Measurements from ENCODE around the gene UBALD2.

DNA sequence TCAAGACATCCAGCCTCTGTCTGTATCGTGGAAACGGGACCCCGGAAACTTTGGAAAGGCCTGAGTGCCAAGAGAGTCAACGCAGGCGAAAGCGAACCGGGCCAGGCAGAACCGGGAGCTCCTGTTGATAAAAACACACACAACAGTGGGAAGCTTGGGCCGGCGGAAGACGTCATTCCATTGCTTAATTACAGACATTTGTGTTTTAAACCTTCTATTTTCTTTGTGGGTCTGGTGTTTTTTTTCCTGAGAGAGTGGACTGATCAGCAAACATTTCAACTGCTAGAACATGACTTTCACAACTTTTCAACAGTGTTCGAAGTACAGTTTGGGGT is 24.0 kb upstream of the UBALD2 start:
- no peak for TF ChIP-seq EP300 (IDR thresholded peaks at IDR 0.05; ENCODE audit: borderline replicate concordance in 1 of 2, low read depth in 2 of 2, low read length in 2 of 2)
- no peak for TF ChIP-seq TAF1 (IDR thresholded peaks at IDR 0.05; ENCODE audit: low read depth, low read length)
- TF ChIP-seq, protein P1, sequence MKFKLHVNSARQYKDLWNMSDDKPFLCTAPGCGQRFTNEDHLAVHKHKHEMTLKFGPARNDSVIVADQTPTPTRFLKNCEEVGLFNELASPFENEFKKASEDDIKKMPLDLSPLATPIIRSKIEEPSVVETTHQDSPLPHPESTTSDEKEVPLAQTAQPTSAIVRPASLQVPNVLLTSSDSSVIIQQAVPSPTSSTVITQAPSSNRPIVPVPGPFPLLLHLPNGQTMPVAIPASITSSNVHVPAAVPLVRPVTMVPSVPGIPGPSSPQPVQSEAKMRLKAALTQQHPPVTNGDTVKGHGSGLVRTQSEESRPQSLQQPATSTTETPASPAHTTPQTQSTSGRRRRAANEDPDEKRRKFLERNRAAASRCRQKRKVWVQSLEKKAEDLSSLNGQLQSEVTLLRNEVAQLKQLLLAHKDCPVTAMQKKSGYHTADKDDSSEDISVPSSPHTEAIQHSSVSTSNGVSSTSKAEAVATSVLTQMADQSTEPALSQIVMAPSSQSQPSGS (IDR thresholded peaks at IDR 0.05; ENCODE audit: low read length) = no peak
- no peak for TF ChIP-seq FOSL1 (IDR thresholded peaks at IDR 0.05; ENCODE audit: insufficient read depth, low read depth, low read length)
- TF ChIP-seq POLR2A (IDR thresholded peaks at IDR 0.05; ENCODE audit: control extremely low read depth in 1 of 2, low read depth in 2 of 2, low read length in 2 of 2) = no peak
- TF ChIP-seq, protein P2, sequence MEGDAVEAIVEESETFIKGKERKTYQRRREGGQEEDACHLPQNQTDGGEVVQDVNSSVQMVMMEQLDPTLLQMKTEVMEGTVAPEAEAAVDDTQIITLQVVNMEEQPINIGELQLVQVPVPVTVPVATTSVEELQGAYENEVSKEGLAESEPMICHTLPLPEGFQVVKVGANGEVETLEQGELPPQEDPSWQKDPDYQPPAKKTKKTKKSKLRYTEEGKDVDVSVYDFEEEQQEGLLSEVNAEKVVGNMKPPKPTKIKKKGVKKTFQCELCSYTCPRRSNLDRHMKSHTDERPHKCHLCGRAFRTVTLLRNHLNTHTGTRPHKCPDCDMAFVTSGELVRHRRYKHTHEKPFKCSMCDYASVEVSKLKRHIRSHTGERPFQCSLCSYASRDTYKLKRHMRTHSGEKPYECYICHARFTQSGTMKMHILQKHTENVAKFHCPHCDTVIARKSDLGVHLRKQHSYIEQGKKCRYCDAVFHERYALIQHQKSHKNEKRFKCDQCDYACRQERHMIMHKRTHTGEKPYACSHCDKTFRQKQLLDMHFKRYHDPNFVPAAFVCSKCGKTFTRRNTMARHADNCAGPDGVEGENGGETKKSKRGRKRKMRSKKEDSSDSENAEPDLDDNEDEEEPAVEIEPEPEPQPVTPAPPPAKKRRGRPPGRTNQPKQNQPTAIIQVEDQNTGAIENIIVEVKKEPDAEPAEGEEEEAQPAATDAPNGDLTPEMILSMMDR (IDR thresholded peaks at IDR 0.05; ENCODE audit: control extremely low read depth in 1 of 3, insufficient read depth in 1 of 3, low read depth in 1 of 3, low read length in 3 of 3) = no peak
- TF ChIP-seq CEBPB (IDR thresholded peaks at IDR 0.05; ENCODE audit: low read depth, low read length) = no peak
- no peak for TF ChIP-seq GABPA (IDR thresholded peaks at IDR 0.05; ENCODE audit: borderline replicate concordance, insufficient read depth, low read length)
- TF ChIP-seq, protein P3, sequence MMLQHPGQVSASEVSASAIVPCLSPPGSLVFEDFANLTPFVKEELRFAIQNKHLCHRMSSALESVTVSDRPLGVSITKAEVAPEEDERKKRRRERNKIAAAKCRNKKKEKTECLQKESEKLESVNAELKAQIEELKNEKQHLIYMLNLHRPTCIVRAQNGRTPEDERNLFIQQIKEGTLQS (IDR thresholded peaks at IDR 0.05; ENCODE audit: insufficient read depth, low read depth, low read length) = no peak
- TF ChIP-seq, protein P4, sequence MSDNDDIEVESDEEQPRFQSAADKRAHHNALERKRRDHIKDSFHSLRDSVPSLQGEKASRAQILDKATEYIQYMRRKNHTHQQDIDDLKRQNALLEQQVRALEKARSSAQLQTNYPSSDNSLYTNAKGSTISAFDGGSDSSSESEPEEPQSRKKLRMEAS (IDR thresholded peaks at IDR 0.05) = no peak
- TF ChIP-seq SP1 (IDR thresholded peaks at IDR 0.05; ENCODE audit: low read depth, low read length) = no peak
- TF ChIP-seq POLR2AphosphoS5 (IDR thresholded peaks at IDR 0.05; ENCODE audit: low read depth, low read length) = no peak

All from H1 (cell line).